H9 (cell line): ENCODE measurements around the gene GRIK3. TPM values are rescaled to one million over a fixed set of nuclear protein-coding genes. Genes with fewer than 3 reads are reported as not detected.
A peak's percentile ranks its signal among the peaks of the same experiment; 100 is the strongest.

Source experiments
- DNase-seq: peaks from one replicate; pipeline ENCODE4 v3.0.0-alpha.2; 2017
- H2AFZ ChIP-seq: one replicate; pipeline ENCODE4 v1.6.1; 2013; ENCODE audit warnings: mild to moderate bottlenecking, low read length, control low read depth, moderate library complexity
- H2AK5ac ChIP-seq: 2 replicates; pipeline ENCODE4 v1.6.1; 2013; ENCODE audit warnings: low read length, control low read depth, mixed read lengths; ENCODE audit not compliant: insufficient read length
- H2BK120ac ChIP-seq: one replicate; pipeline ENCODE4 v1.6.1; 2013; ENCODE audit warnings: low read depth, mild to moderate bottlenecking, low read length, control low read depth, inconsistent platforms; ENCODE audit not compliant: poor library complexity, severe bottlenecking
- H2BK12ac ChIP-seq: 2 replicates; pipeline ENCODE4 v1.6.1; 2013; ENCODE audit warnings: low read length, control low read depth, mixed read lengths, low read depth; ENCODE audit not compliant: insufficient read length
- H2BK15ac ChIP-seq: 2 replicates; pipeline ENCODE4 v1.6.1; 2013; ENCODE audit warnings: low read depth, low read length, control low read depth
- H2BK20ac ChIP-seq: one replicate; pipeline ENCODE4 v1.6.1; 2013; ENCODE audit warnings: low read depth, mild to moderate bottlenecking, low read length, control low read depth, inconsistent platforms; ENCODE audit not compliant: poor library complexity, severe bottlenecking
- H2BK5ac ChIP-seq: 2 replicates; pipeline ENCODE4 v1.6.1; 2013; ENCODE audit warnings: low read length, control low read depth, mixed read lengths; ENCODE audit not compliant: insufficient read length
- H3K14ac ChIP-seq: 2 replicates; pipeline ENCODE4 v1.6.1; 2013; ENCODE audit warnings: low read length, control low read depth; ENCODE audit not compliant: insufficient read depth
- H3K18ac ChIP-seq: 2 replicates; pipeline ENCODE4 v1.6.1; 2013; ENCODE audit warnings: low read depth, mild to moderate bottlenecking, mixed read lengths, low read length, control low read depth; ENCODE audit not compliant: insufficient read length
- H3K23ac ChIP-seq: 2 replicates; pipeline ENCODE4 v1.6.1; 2013; ENCODE audit warnings: low read length, control low read depth, mixed read lengths, low read depth; ENCODE audit not compliant: insufficient read length
- H3K23me2 ChIP-seq: 2 replicates; pipeline ENCODE4 v1.6.1; 2013; ENCODE audit warnings: low read depth, mild to moderate bottlenecking, mixed read lengths, low read length, control low read depth; ENCODE audit not compliant: insufficient read length, poor library complexity, severe bottlenecking
- H3K27ac ChIP-seq: 2 replicates; pipeline ENCODE4 v1.5.1; 2013; ENCODE audit warnings: low read length, control low read depth, mixed read lengths, low read depth; ENCODE audit not compliant: insufficient read length
- H3K27me3 ChIP-seq: 2 replicates; pipeline ENCODE4 v1.6.1; 2013; ENCODE audit warnings: low read length, control low read depth, inconsistent platforms; ENCODE audit not compliant: insufficient read depth
- H3K4ac ChIP-seq: 2 replicates; pipeline ENCODE4 v1.6.1; 2013; ENCODE audit warnings: low read depth, mild to moderate bottlenecking, control low read depth, inconsistent platforms, low read length, moderate library complexity
- H3K4me1 ChIP-seq: 2 replicates; pipeline ENCODE4 v1.6.1; 2013; ENCODE audit warnings: low read length, control low read depth, inconsistent platforms; ENCODE audit not compliant: insufficient read depth
- H3K4me2 ChIP-seq: 2 replicates; pipeline ENCODE4 v1.6.1; 2013; ENCODE audit warnings: low read length, control low read depth, mixed read lengths; ENCODE audit not compliant: insufficient read length, insufficient read depth
- H3K56ac ChIP-seq: 2 replicates; pipeline ENCODE4 v1.6.1; 2013; ENCODE audit warnings: low read depth, mild to moderate bottlenecking, mixed read lengths, low read length, control low read depth; ENCODE audit not compliant: insufficient read length
- H3K79me1 ChIP-seq: 2 replicates; pipeline ENCODE4 v1.6.1; 2013; ENCODE audit warnings: low read depth, mild to moderate bottlenecking, moderate library complexity, low read length, control low read depth, inconsistent platforms; ENCODE audit not compliant: insufficient read depth, poor library complexity, severe bottlenecking
- H3K79me2 ChIP-seq: 2 replicates; pipeline ENCODE4 v1.6.1; 2013; ENCODE audit warnings: low read length, control low read depth, inconsistent platforms; ENCODE audit not compliant: insufficient read depth
- H3K9ac ChIP-seq: 2 replicates; pipeline ENCODE4 v1.6.1; 2013; ENCODE audit warnings: low read length, control low read depth, mixed read lengths; ENCODE audit not compliant: insufficient read length; ENCODE audit errors: extremely low read depth
- H3K9me3 ChIP-seq: one replicate; pipeline ENCODE4 v1.6.1; 2013; ENCODE audit warnings: low read depth, low read length, inconsistent platforms; ENCODE audit not compliant: control insufficient read depth
- H3T11ph ChIP-seq: one replicate; pipeline ENCODE4 v1.6.1; 2013; ENCODE audit warnings: mild to moderate bottlenecking, low read length, control low read depth, inconsistent platforms
- H4K20me1 ChIP-seq: one replicate; pipeline ENCODE4 v1.6.1; 2013; ENCODE audit not compliant: control insufficient read depth, insufficient read length, insufficient read depth
- H4K5ac ChIP-seq: 2 replicates; pipeline ENCODE4 v1.6.1; 2013; ENCODE audit warnings: low read depth, mild to moderate bottlenecking, mixed read lengths, low read length, control low read depth; ENCODE audit not compliant: insufficient read length
- H4K8ac ChIP-seq: replicated peaks from 2 replicates; pipeline ENCODE4 v1.6.1; 2013; ENCODE audit warnings: low read length, control low read depth, mixed read lengths, low read depth; ENCODE audit not compliant: insufficient read length
- H4K91ac ChIP-seq: 2 replicates; pipeline ENCODE4 v1.6.1; 2013; ENCODE audit warnings: low read depth, mild to moderate bottlenecking, moderate library complexity, mixed read lengths, low read length, control low read depth; ENCODE audit not compliant: insufficient read length
- H3K27ac Mint-ChIP-seq, 3 experiments: 2 replicates in 2 of 3; 3 replicates in 1 of 3; pipeline ENCODE4 v1.8.0; 2020 to 2021; ENCODE audit warnings: mixed read lengths in 3 of 3, mild to moderate bottlenecking in 1 of 3, moderate library complexity in 1 of 3
- H3K27me3 Mint-ChIP-seq: 2 replicates; pipeline ENCODE4 v1.8.0; 2021; ENCODE audit warnings: low read depth, mild to moderate bottlenecking, moderate library complexity, mixed read lengths
- H3K36me3 Mint-ChIP-seq, 3 experiments: 2 replicates in 2 of 3; 3 replicates in 1 of 3; pipeline ENCODE4 v1.8.0; 2020 to 2021; ENCODE audit warnings: low read depth in 3 of 3, mixed read lengths in 3 of 3; ENCODE audit not compliant: insufficient read depth in 1 of 3
- H3K4me1 Mint-ChIP-seq, 2 experiments: 2 replicates each; pipeline ENCODE4 v1.8.0; 2020; ENCODE audit warnings: mixed read lengths in 2 of 2
- H3K4me3 Mint-ChIP-seq, 2 experiments: 2 replicates in 1 of 2; 3 replicates in 1 of 2; pipeline ENCODE4 v1.8.0; 2020 to 2021; ENCODE audit warnings: mild to moderate bottlenecking in 2 of 2, mixed read lengths in 2 of 2, moderate library complexity in 1 of 2
- H3K9me3 Mint-ChIP-seq, 2 experiments: 2 replicates in 1 of 2; 3 replicates in 1 of 2; pipeline ENCODE4 v1.8.0; 2020; ENCODE audit warnings: mild to moderate bottlenecking in 2 of 2, mixed read lengths in 2 of 2, moderate library complexity in 1 of 2
- CTCF ChIP-seq: fragments of 200-600 bp; sonication (generic); conservative IDR thresholded peaks from 3 replicates; pipeline ENCODE4 v1.8.0; 2021; ENCODE audit warnings: antibody characterized with exemption, mild to moderate bottlenecking
- WGBS: extraction: QIAGEN DNeasy Blood & Tissue Kit; methylation state at CpG from one replicate; pipeline ENCODE4 v1.1.7; 2013; ENCODE audit warnings: missing lambda C conversion rate, low lambda C conversion rate, mixed read lengths; ENCODE audit not compliant: insufficient read length; ENCODE audit errors: extremely low coverage; 5-methylcytosine and 5-hydroxymethylcytosine counted together
- total RNA-seq: library from RNA; stranded (reverse); gene quantifications from 2 replicates; pipeline ENCODE4 v1.2.1, GENCODE V29; 2021

GRIK3 gene
- total RNA-seq, 1 experiment from 2014 or later, result 1.7 TPM

- no peak overlapping the region for H2BK12ac ChIP-seq
- no peaks in the 10 kb centered on the region for H3K79me1 ChIP-seq
- no peak overlapping the region for H2BK20ac ChIP-seq
- H3K79me2 ChIP-seq, result no peaks in the 10 kb centered on the region
- peak overlapping the region in 1 of 3 experiments; percentile 38; a peak in 1 of 7 replicates for H3K27ac Mint-ChIP-seq
- peaks cover 11% of the 10 kb centered on the region for H3K27me3 Mint-ChIP-seq
- WGBS, result no CpG with 5 or more reads among the region's 6 CpGs
- no peak overlapping the region for H3K4me3 Mint-ChIP-seq
- H3K4me2 ChIP-seq, result no peak overlapping the region
- H3K27ac ChIP-seq, result no peak overlapping the region
- H4K5ac ChIP-seq, result no peak overlapping the region
- H3K27me3 ChIP-seq, result no peaks in the 10 kb centered on the region; the same call in 1 of the 2 replicates
- no peak overlapping the region for H3K23ac ChIP-seq
- no peak overlapping the region for H2BK120ac ChIP-seq
- no peak overlapping the region for H2AFZ ChIP-seq
- H3K56ac ChIP-seq, result no peak overlapping the region
- H3K23me2 ChIP-seq, result no peaks in the 10 kb centered on the region
- H3K9me3 Mint-ChIP-seq, result no peaks in the 10 kb centered on the region
- TF ChIP-seq CTCF, result no peak
- H3K9me3 ChIP-seq, result no peaks in the 10 kb centered on the region
- no peak overlapping the region for H4K8ac ChIP-seq
- no peak overlapping the region for H2BK5ac ChIP-seq
- H3K9ac ChIP-seq, result no peak overlapping the region
- no peak overlapping the region for H3K18ac ChIP-seq
- H4K20me1 ChIP-seq, result peaks cover 2% of the 10 kb centered on the region
- no peak for DNase-seq
- H3K4ac ChIP-seq, result no peak overlapping the region
- no peak overlapping the region for H4K91ac ChIP-seq
- H3K36me3 Mint-ChIP-seq, result no peaks in the 10 kb centered on the region
- peaks cover 7% of the 10 kb centered on the region for H3K4me1 ChIP-seq
- H2AK5ac ChIP-seq, result no peak overlapping the region
- H3K4me1 Mint-ChIP-seq, result peaks cover 24 to 28% of the 10 kb centered on the region in 2 experiments
- H2BK15ac ChIP-seq, result no peak overlapping the region
- H3K14ac ChIP-seq, result no peak overlapping the region
- no peak overlapping the region for H3T11ph ChIP-seq
These were observed 205.2 kb downstream of the GRIK3 start for GRCh38 chr1:36829066-36829465.
